Vagina (tissue), 2 donors: ENCODE data around the gene TRIM41. TPM values are rescaled to one million over a fixed set of nuclear protein-coding genes. Genes with fewer than 3 reads are reported as not detected.

Source experiments
- microRNA-seq: library from miRNA; unstranded; fragments of <30 nt; microRNA quantifications from one replicate; pipeline ENCODE4, GENCODE V29; 2017; ENCODE audit warnings: borderline number of aligned reads, borderline replicate concordance
- small RNA-seq: library from RNA; depleted of rRNA; stranded (forward); fragments of <200 nt; gene quantifications from one replicate; pipeline ENCODE3, GENCODE V24; 2016
- total RNA-seq: library from RNA; depleted of rRNA; stranded (reverse); fragments of >200 nt; gene quantifications from one replicate; pipeline ENCODE4 v1.2.3, GENCODE V29; 2016

The TRIM41 gene
- total RNA-seq, 1 donor from 2014 or later, result 7.9 TPM

Small RNA genes within 50 kb of the gene (microRNA-seq; reads per million reads assigned to microRNA genes)
- not detected for gene MIR4638

Small RNA genes within 50 kb of the gene (small RNA-seq; reads per million reads assigned to genes)
- gene MIR4638 (not detected), gene SNORD95 (not detected), gene SNORD96A (not detected)

Other genes starting within 250 kb of the TRIM41 start
- gene BTNL3, start 234.4 kb upstream of the TRIM41 start, total RNA-seq, result not detected
- 34.1 TPM for gene BTNL9, start 183.0 kb upstream of the TRIM41 start, total RNA-seq
- not detected for gene OR2V1, start 92.1 kb upstream of the TRIM41 start, total RNA-seq
- not detected for gene OR2V2, start 75.7 kb upstream of the TRIM41 start, total RNA-seq
- 21.6 TPM for gene TRIM7, start 18.1 kb upstream of the TRIM41 start, total RNA-seq
- 3,043 TPM for gene RACK1, start 20.6 kb downstream of the TRIM41 start, total RNA-seq
- 17.2 TPM for gene TRIM52, start 37.9 kb downstream of the TRIM41 start, total RNA-seq
- not detected for gene OR4F3, start 144.0 kb downstream of the TRIM41 start, total RNA-seq